HG03439 (cell line): Measurements from ENCODE around the gene SLC7A8.

Experiments used
- ATAC-seq: cut with Tn5 transposase; IDR thresholded peaks from one replicate; pipeline ENCODE4 v1.9.1; 2021; ENCODE audit warnings: mild to moderate bottlenecking, moderate library complexity; ENCODE audit not compliant: unreplicated experiment

The SLC7A8 gene

GRCh38 chr14:23159532-23159931 lies 23.9 kb downstream of the SLC7A8 start:
- ATAC-seq: no peak

- ATAC-seq: no peak
Measured at GRCh38 chr14:23158779-23159178, 24.7 kb downstream of the SLC7A8 start.

DNA sequence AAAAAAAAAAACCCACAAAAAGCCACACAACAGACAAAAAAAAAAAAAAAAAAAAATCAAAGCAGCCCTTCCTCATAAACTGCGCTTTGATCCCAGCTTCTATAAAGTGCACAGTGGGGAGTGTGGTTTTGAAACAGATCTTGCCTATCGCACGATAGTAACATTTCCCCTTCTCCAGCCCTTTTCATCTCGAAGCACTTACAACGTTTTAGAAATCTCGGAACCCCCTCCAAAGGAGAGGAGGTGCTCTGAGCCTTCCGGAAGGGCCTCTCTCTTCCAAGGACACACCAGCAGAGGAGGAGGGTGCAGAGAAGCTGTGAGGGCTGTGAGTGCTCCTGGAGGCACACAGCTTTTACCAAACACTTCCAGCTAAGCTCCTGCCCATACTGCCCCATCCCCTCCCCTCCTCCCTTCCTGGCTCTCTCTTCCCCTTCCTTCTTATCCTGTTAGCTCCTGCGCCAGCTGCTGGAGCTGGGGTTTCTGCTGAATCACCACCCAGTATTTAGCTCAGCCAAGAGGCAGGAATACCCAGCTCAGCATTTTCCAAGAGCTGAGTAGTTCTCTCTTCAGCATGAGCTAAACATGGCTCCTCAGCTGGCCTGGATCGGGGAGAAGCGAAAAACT lies 28.4 kb downstream of the SLC7A8 start:
- no peak for ATAC-seq

DNA sequence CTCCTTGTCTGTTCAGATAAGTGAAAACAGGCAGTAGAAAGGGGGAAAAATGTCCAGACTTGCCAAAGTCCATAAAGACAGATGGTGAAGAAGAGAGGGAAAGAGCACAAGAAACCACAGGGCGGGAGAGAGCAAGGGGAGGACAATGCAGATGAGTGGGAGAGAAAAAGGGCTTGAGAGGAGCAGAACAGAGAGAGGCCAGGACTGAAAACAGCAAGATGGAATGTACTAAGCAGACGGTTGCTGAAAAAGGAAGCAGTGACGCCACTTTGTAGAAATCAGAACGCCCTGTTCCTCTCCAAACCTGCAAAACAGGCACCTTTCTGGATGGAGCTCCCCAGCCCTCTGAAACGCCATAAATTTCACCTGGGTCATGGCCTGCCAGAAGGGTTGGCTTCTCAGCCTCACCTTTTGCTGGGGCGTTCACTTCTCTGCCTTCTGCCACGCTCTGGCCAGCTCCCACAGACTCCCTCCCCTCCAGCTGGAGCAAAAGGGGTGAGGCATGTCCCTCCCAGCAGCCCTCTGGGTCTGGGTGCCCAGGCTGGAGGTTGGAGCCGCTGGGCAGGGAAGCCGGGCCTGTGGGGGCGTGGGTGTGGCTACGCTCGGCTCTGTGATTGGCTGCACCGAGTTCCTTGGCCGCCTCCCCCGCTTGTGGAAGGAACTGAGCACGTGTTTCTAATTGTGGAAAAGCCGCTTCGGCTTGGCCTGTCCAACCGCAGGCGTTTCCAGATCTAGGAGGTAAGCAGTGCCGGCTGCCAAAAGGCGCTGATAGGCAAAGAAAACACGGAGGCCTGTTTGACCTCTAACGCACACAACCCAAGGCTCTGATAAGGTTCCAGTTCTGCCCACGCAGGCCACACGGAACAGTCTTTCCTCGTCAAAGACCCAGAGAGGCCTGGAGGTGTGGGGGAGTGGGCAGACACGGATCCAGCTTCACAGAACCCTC lies 29.3 kb downstream of the SLC7A8 start:
- ATAC-seq: no peak

GRCh38 chr14:23151342-23151741 lies 32.1 kb downstream of the SLC7A8 start:
- no peak for ATAC-seq

- ATAC-seq: no peak
Measured at GRCh38 chr14:23149745-23150144, 33.7 kb downstream of the SLC7A8 start.

DNA sequence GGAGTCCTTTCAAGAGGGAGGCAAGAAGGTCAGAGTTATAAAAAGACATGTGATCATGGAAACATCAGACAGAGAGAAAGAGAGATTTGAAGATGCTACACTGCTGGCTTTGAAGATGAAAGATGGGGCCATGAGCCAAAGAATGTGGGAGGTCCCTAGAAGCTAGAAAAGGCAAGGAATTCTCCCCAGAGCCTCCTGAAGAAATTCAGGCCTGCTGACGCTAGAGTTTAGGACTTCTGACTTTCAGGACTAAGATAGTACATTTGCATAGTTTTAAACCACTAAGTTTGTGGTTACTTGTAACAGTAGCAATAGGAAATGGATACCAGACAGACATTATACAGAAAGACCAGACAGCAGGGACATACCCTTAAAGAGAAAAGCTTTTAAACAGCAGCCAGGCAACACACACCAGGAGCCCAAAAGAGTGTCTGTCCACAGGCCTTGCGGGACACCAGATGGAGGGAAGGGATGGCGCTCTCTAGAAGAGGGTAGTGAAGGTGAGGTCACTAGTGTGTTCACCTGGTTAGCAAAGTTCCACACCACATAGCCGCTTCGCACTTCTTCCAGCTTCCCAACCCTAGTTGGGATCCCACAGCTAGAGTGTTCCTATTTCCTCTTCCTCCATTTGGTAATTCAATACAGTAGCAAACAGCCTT lies 34.7 kb downstream of the SLC7A8 start:
- no peak for ATAC-seq

- ATAC-seq: no peak
Measured at GRCh38 chr14:23147676-23148075, 35.8 kb downstream of the SLC7A8 start.

- ATAC-seq: no peak
Measured at GRCh38 chr14:23146980-23147379, 36.5 kb downstream of the SLC7A8 start.

DNA sequence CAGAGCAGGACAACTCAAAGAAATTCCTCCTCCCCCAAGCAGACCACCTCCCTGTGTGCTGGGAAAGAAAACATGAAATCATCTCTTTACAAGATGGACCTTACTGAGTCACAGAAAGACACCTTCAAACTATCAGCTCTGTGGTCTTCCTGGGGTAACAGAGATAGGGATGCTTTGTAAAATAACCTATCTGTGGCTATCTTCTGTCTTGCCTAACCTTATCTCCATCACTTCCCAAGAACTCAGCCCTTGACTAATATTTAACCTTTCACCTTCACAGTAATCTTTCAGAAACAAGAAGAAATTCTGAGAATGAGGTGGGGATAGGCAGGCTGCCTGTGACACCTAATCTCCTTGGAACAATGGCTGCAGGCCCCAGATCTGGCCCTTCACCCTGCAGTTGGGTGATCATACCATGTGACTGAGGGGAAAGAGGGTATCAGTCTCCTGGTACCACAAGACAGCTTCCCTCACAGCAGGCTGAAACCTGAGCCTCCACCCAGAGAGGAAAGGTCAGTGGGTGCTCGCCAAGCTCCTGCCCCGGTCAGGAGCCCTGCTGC lies 37.0 kb downstream of the SLC7A8 start:
- no peak for ATAC-seq

- ATAC-seq: no peak
Measured at GRCh38 chr14:23145794-23146350, 37.6 kb downstream of the SLC7A8 start.

DNA sequence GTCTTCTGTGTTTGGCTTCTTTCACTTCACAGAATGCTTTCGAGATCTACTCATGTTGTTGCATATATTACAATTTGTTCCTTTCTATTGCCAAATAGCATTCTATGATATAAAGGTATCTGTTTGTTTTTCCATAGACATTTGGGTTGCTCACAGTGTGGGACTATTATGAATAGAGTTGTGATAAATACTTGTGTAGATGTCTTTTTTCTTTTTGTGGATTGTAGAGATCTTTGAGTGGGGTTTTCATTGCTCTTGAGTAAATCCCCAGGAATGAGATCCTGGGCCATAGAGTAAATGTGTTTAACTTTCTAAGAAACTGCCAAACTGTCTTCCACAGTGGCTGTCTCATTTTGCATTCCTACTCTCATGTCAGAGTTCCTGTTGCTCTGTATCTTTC lies 39.5 kb downstream of the SLC7A8 start:
- no peak for ATAC-seq

DNA sequence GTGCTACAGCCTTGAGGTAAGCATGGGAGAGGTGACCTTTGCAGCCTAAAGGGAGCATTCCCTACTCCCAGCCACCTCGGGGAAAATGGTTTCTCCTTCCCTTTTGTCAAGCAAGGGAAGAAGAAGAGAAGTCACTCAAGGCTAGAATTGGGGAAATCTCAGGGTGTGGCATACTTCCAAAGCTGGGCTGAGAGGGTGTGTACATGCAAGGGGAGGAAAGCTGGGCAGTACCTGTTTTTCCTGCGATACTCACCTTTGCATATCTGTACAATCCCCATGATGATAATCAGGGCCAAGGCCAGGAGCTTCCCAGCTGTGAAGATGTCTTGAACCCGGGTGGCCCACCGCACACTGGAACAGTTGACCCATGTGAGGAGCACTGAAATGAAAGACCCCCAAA lies 40.6 kb downstream of the SLC7A8 start:
- ATAC-seq: no peak

GRCh38 chr14:23141706-23142444 lies 41.6 kb downstream of the SLC7A8 start:
- ATAC-seq: no peak

- ATAC-seq: no peak
Measured at GRCh38 chr14:23140371-23140770, 43.1 kb downstream of the SLC7A8 start.

DNA sequence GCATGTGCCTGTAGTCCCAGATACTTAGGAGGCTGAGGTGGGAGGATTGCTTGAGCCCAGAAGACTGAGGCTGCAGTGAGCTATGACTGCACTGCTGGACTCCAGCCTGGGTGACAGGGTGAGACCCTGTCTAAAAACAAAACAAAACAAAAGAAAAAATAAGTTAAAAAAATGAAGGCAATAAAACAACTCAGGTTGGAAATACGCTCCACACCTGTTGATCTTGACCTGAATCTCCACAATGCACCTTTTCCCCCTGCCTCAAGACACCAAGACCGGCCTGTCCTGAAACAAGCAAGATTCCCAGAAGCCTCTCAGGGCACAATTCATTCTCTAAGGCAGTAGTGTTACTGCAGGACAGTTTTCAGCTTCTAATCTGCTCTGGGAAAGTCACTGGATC lies 43.6 kb downstream of the SLC7A8 start:
- no peak for ATAC-seq

- no peak for ATAC-seq
Measured at GRCh38 chr14:23137813-23138535, 45.5 kb downstream of the SLC7A8 start.

- ATAC-seq: no peak
Measured at GRCh38 chr14:23137192-23137812, 46.2 kb downstream of the SLC7A8 start.

GRCh38 chr14:23136566-23137133 lies 46.8 kb downstream of the SLC7A8 start:
- ATAC-seq: no peak
